ENCODE measurements around the gene NEGR1.
A peak's percentile ranks its signal among the peaks of the same experiment; 100 is the strongest.

NEGR1 gene

DNA sequence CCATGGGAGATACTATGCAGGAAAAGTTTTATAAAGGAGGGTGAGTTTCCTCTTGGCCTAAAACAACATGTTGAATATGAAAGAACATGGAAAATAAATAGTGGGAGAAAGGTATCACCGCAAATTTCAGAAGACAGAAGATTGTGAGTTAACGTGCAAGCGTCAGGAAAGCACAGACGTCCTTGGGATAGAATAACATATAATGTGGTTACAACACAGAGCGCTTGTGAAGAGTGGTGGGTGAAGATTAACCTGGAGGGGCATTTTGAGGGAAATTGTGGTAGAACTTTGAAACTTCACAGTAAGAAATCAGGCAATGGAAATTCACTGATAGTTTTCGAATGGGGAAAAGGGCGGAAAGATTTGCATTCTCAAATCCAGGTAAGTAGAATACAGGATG, 47.3 kb downstream of the NEGR1 start:
- no peak for DNase-seq (ENCODE audit: low spot score)
- no peak for FAIRE-seq

DNA sequence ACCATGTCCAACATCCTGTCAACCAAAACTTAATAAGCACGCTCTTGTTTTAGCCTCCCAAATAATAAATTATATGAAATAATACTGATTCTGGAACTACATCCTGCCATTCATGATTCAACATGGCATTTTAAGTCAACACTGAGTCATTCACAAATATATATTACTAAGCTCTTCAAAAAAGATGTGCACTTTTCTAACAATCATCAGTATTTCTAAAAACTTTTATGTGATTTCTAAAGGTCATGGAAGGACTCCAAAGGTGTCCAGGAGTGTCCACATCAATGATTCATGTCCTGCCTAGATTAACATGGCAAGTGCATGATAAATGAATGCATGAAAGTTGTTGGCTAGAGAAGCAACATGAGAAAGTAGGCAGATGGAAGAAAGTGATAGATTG, 51.6 kb downstream of the NEGR1 start:
- no peak for DNase-seq (ENCODE audit: low spot score)
- FAIRE-seq: no peak

DNA sequence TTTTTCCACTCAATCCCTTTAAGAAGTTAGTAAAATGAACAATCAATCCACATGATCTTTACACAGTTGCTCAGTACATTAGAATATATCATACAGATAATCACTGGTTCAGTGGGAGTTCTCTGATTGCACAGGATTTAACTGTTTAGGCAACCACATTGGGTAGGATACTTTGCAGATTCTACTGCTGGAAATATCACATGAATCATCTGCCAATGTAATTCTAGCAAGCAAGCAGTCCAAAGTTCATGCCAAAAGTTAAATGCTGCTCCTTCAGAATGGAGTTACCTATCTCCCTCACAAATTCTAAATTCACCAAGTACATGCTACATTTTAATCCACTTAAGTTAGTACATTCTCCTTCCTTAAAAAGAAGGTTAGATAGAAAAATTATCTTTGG, 52.4 kb downstream of the NEGR1 start:
- no peak for FAIRE-seq
- DNase-seq (ENCODE audit: low spot score): no peak

DNA sequence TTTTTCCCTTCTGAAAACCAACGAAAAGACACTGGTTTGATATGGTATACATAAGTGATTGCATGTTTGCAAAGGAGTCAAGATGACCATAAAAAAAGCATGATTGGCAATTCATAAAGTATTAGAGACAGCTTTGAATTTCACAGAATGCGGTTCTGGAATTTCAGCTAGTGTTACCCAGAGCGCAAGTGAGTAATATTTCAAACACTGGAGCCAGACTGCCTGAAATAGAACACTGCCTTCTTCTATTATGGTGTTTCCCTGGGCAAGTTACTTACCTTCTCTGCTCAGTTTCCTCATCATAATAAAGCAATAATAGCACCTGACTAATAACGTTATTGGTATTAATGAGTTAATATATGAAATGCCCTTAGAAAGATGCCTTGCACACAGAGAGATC, 54.7 kb downstream of the NEGR1 start:
- DNase-seq (ENCODE audit: low spot score) (no peak), FAIRE-seq (no peak)

DNA sequence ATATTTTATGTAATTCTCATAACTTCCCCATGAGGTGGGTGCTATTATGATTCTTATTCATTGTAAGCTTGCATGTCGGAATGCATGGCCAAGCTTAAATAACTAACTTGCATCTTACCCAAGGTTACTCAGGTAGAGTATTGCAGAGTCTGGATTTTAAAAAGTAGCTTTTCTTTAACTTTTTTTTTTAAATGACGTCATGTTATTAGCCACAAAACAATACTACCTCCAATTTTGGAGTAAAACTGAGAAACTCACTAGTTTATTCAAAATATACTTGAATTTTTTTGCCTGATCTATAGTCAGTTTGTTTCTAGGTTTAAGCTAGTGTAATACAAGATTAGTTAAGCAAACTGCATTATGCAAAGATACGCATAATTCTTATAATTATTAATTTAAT, 57.8 kb downstream of the NEGR1 start:
- FAIRE-seq: no peak
- DNase-seq (ENCODE audit: low spot score): no peak

DNA sequence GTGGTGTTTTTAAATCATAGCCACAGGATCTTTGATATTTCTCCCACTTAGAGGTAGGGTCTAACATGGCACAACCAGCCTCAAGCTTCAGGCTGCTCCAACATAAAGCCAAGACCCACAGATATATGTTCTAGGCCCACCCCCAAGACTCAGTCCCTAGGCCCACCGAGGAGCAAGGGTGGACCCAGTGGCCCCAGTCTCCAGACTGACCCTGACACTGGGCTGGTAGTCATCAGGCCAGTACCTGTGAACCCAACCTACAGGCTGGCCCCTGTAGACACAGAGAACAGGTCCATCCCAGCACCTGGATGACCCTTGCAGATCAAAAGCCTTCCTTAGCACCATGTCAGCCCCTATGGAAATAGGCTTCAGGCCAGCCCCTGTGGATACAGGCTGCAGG, 60.5 kb downstream of the NEGR1 start:
- no peak for DNase-seq (ENCODE audit: low spot score)

DNA sequence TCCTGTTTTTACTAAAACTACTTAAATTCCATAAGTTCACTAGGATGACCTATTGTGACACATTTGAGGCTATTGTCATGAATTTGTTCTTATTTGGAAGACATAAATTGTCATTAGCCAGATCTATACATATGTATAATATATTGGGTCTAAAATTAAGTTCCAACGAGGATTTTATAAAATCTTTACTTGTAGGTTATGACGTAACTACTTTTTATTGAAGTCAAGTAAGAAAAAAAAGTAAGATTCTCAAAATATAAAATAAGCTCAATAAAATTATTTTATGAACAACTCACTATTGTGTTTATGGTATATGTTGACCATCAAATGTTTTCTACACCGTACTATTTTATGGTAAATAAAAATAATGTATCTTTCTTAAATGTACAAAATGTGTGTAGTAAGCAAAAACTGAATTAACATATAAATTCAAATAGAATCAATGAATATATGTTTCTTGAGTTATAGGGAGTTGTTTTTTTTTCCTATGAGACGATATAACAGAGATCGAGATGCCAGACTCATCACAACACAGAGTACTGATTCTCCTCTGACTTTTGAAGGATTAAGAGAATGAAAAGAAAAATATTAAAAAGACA, 64.1 kb downstream of the NEGR1 start:
- FAIRE-seq (peak; percentile 40), DNase-seq (ENCODE audit: low spot score) (no peak)

More for the DNA sequence above, 60.5 kb downstream of the NEGR1 start:
- no peak for FAIRE-seq

DNA sequence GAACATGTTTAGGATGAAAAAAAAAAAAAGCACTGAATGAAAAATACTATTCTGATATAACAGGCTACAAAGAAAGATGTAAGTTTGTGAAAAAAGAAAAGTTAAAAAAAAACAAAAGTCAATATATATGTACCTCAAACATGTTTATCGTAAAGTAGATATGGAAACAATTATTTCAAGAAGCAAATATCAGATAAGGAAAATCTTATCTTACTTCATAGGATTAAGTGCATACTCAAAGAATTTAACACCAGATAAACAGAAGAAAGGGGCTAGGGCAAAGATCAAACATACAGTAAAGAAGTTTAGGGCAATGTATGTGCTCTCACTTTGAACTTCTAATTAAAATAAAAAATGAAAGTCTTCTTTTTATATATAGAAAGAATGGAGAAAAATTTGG, 75.3 kb downstream of the NEGR1 start:
- FAIRE-seq (no peak), DNase-seq (ENCODE audit: low spot score) (no peak)

DNA sequence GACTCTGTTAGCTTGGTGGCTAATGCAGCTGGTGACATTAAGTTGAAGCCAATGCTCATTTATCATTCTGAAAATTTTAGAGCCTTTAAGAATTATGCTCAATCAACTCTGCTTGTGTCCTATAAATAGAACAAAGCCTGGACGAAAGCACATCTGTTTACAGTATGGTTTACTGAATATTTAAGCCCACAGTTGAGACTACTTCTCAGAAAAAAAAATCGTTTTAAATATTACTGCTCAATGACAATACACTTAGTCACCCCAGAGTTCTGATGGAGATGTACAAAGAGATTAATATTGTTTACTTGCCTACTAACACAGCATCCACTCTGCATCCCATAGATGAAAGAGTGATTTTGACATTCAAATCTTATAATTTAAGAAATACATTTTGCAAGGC, 79.6 kb downstream of the NEGR1 start:
- FAIRE-seq (no peak), DNase-seq (ENCODE audit: low spot score) (no peak)

DNA sequence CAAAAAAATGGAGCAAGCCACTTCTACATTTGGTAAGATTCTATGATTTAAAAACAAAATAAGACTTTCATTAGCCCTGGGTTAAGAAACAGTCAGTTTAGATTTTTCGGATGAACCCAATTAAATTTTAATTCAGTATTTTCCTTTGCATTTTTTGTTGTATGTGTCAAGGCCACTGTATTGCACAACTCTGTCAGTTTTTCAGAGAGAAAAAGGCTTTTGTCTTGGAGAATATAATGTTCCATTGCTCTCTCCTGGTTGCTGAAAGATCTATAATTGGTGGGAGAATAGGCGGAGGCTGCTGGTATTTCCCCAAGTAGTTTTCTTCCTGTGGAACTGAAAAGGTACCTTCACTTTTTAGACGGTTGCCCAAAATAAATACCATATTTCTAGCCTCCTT, 84.6 kb downstream of the NEGR1 start:
- DNase-seq (ENCODE audit: low spot score): no peak
- no peak for FAIRE-seq

DNA sequence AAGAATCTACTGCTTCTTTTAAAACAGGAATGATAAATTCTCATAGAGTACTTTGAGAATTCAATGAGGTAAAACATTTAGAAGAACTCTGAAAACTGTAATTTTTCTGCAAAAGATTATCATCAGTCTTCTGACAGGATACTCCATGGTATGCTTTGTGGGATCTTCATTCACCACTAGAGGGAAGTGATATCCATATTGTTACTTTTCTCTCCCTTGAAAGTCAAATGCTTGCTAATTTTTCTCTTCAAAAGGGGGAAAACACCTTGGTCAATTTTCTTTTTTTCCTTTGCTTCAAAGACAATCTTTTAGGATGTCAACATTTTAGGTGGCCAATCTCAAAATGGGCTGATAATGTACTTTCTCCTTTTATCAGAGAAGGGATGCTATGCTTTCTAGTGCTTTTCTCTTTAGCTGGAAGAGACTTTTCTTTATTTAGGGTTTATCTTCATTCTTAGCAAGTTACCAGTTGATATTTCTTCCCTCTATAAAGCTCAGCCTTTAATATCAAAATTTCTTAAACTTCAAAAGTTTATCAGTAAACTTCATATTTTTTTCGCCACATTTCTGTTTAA, 95.5 kb downstream of the NEGR1 start:
- peak; percentile 49 for FAIRE-seq
- DNase-seq (ENCODE audit: low spot score): peak; percentile 31

DNA sequence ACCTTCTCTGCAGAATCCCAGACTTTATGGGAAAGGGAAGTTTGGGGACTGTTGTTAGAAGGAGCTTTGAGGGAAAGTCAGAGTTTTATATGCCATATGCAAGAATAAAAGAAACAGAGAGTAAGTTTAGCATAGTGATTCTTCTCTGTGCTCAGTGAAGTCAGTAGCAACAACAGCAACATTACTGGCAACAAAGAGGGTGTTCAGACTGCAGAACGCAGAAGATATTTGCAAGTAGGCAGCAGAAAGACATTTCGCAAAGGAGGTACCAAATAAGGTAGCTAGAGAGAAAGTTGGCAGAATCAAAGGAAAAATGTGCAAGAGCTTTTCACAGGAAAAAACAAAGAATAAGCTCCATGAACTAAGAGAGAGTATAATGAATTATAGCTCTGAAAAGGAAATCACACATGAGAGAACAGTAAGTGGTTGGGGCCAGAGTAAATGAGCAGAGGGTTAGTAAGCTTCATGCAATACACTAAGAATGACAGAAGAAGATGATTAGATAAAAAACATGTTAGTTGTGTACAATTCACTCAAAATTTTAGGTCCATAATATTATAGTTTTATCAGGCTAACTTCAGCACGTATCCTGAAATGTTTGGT, 98.1 kb downstream of the NEGR1 start:
- no peak for FAIRE-seq
- DNase-seq (ENCODE audit: low spot score): no peak

DNA sequence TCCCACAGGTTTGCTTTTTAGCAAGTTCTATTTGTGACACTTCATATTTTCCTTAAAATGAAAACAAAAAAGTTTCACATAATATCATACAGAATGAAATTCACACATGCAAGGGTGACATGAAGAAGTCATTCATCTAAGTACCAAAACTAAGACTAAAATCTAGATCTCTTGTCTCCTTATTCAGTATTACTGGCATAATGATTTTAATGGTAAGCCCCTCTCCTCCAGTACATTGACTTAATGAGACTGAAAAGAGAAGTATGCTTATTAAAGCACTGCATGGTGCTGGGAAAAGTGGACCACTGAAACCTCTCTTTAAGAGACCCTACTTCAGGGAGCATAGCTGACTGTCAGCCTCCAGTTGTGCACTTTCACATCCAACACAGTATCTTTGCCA, 99.5 kb downstream of the NEGR1 start:
- DNase-seq (ENCODE audit: low spot score) (no peak), FAIRE-seq (no peak)

DNA sequence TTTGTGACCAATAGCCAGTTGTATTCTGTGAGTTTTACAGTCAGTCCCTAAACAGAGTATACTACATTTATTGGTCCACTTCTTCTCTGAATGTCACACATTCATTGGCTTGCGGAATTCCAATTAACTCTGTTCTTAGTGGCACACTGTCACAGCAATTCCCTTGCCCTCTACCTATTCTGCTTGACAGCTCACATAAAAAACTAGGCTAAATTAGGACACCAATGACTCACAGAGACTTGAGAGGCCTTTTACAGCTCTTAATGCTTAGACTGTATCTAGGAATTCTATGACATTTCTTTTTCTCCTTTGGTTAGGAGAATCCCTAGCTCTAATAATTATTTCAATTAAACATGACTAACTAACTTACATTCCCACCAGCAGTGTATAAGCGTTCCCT, 104.1 kb downstream of the NEGR1 start:
- FAIRE-seq: no peak
- no peak for DNase-seq (ENCODE audit: low spot score)

DNA sequence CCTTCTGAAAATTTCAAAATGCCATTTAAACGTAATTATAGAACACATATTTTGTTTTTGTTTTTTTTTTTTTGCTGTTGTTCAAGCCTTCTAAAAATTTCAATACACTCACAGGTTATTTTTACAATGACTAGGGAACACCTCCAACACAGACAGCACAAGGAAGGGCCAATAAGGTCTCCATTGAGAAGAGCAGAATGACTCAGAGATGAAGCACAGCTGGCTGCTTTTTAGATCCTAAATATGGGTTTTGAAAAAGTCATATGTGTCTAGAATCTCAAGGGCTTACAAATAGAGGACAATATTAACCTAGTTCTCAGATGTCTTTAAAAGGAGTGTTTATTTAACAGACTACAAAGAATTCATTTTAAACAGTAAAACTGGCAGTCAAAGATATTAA, 104.6 kb downstream of the NEGR1 start:
- DNase-seq (ENCODE audit: low spot score) (no peak), FAIRE-seq (no peak)

DNA sequence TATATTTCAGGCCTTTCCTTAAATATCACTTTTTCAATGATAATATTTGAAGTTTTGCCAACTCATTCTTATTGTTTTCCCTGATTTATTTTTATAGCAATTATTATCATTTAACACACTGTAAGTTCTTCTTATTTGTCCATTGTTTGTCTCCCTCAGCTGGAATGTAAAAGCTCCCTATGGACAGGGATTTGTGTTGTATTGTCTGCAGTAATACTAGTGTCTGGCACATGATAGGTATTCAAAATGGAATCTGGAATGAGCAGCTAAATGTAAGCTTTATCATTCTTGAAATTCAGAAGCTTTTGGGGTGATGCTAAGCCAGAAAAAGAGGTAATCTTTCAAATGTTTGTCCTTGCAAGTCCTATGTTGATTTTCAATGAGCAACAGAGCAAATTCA, 112.1 kb downstream of the NEGR1 start:
- DNase-seq (ENCODE audit: low spot score) (no peak), FAIRE-seq (no peak)

DNA sequence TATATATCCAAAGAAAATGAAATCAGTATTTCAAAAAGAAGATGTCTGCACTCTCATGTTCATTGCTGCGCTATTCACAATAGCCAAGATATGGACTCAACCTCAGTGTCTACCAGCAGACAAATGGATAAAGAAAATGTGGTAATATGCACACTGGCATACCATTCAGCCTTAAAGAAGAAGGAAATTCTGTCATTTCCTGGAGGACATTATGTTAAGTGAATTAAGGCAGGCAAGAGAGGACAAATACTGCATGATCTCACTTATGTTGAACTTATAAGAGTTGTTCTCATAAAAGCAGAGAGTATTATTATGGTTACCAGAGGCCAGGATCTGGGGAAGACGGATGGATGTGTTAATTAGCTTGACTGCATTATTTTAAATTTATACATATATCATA, 115.9 kb downstream of the NEGR1 start:
- DNase-seq (ENCODE audit: low spot score) (no peak), FAIRE-seq (no peak)

DNA sequence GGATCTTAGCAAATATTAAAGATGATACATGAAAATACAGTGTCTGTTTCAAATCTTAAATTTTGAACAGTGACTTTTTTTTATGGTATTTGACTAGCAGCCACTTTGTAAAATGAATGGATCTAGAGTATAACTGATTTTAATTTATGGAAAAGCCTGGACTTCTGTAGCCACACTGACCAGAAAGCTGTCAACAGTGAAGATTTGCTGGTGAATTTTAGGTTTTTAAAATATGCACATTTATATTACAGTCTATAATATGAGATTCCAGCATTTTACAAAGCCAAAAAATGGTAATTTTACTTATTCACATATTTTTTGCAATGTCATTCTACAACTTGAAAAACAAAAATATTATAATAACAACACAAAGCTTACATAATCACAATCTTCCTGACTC, 131.8 kb downstream of the NEGR1 start:
- DNase-seq (ENCODE audit: low spot score): no peak
- no peak for FAIRE-seq

DNA sequence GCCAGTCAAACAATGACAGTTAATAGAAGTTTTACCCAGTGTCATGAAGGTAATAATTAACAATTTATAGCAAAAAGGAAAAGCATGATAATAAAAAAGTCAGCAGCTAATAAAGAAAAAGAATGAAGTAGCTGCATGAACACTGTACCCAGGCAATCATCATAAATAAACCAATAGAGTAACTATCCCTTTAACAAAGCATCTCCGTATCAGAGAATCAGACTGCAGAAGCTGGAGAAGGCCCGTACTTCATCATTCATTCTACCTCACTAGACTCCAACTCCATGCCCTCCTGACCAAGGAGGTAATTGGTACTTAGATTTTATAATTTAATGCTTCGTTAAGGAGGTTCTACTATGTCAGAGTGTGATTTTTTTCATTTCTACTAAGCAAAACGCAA, 140.5 kb downstream of the NEGR1 start:
- no peak for FAIRE-seq

DNA sequence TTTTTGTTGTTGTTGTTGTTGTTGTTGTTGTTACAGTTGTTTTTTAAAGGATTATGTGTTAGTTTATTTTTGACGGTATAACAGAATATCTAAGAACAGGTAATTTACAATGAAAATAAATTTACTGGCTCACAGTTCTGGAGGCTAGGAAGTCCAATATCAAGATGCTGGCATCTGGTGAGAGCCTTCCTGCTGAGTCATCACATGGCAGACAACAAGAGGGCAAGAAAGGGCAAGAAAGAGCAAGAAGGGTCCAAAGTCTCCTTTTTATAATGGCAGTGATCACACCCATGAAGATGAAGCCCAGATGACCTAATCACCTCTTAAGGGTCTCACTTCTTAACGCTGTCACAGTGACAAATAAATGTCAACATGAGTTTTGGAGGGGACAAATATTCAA, 142.1 kb downstream of the NEGR1 start:
- DNase-seq (ENCODE audit: low spot score): no peak

More for the DNA sequence above, 140.5 kb downstream of the NEGR1 start:
- no peak for DNase-seq (ENCODE audit: low spot score)

DNA sequence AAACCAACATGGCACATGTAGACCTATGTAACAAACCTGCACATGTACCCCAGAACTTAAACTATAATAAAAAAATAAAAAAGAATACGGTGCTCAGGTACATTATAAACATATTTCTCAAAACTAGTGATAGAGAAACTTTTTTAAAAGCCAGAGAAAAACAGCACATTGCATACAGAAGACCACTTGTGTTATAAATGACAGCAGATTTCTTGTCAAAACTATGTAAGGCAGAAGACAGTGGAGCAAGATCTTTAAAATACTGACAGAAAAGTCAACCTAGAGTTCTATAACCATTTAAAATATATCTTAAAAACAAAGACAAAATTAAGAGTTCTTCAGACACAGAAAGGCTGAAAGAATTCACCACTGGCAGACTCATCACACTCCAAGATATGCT, 144.7 kb downstream of the NEGR1 start:
- DNase-seq (ENCODE audit: low spot score) (no peak), FAIRE-seq (no peak)

More for the DNA sequence above, 142.1 kb downstream of the NEGR1 start:
- FAIRE-seq: no peak

DNA sequence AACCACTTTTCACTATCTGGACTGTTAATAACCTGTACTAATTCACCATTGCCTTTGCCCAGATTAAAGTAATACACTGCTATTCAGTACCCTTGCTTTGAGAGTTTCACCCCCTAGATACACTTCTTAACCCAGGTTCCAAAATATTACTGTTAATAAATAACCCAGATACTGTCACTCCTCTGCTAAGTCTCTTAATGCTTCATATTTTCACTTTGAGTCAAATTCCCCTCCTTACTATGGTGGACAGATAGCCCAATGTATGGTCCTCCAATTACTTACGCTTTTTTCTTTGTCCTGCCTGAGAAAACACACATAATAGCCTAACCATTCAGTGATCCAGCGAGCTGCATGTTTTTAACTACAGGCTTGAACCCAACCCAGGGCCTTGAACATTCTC, 152.5 kb downstream of the NEGR1 start:
- FAIRE-seq (no peak), DNase-seq (ENCODE audit: low spot score) (no peak)

DNA sequence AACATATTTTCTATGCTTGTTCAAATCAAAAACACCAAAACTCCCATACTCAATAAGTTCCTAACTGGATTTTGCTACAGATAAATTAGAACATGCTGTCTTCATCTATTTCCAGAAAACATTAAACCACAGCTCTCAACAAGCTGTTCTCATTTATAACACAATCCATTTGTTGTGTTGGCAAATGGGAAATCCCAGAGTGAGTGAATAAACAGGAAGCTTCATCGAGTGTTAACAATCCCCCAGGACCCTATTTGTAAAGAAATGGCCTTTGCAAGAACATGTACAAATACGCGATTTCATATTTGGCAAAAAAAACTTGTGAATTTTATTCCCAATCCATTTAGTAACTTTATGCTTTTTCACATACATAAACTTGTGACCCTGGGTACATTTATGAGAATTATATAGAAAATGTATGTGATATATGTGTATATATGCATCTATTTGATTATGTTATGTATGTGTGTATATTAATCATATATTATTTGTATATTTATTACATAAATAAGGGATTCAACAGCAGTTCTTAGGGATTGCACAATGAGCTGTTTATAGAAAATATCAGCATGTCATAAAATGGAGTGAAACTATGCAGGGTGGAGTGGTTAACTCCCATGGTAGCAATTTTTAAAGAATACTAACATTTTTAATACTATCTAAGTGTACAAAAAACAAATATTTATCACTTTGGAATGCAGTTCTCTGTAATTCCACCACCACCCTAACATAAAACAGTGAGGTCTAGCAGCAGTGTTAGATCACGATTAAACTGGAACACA, 160.0 kb downstream of the NEGR1 start:
- no peak for DNase-seq (ENCODE audit: low spot score)
- FAIRE-seq: no peak

All from RCC 7860 (cell line).